GM12875 (cell line): Measurements from ENCODE around the gene DAAM2.

Source experiments
- H3K4me3 ChIP-seq: one replicate; pipeline ENCODE4 v1.5.1; 2011; ENCODE audit warnings: low read depth, low read length, control low read depth
- TF ChIP-seq, protein P1 (sequence below): IDR thresholded peaks from 2 replicates; pipeline ENCODE4 v1.5.1; 2011; ENCODE audit warnings: low read depth, mild to moderate bottlenecking, control low read depth, inconsistent platforms, low read length, moderate library complexity, borderline replicate concordance; ENCODE audit not compliant: insufficient read depth

DAAM2 gene

DNA sequence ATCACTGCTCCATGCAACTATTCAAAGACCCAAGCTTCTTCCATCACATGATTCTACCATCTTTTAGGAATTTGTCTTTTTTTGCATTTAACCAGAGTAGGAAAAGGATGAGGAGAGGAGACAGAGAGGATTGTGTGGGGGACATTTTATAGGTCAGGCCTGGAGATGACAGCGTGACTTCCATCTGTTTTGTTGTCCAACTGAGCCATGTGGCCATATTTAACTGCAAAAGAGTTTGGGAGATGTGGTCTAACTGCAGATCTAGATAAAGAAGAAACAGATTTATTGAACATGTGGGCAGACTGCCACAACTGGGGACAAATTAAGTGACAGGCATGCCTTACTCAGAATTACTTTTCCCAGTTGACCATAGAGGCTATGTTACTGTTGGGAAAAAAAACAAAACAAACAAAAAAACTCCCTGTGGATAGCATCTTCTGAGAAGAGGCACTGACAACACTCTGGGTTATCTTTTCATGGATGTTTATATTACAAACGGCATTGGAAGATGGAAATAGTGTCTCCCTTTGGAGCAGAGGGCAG, 161.0 kb downstream of the DAAM2 start:
- no peak overlapping the region for H3K4me3 ChIP-seq

More for the DNA sequence above, 161.0 kb downstream of the DAAM2 start:
- TF ChIP-seq, protein P1, sequence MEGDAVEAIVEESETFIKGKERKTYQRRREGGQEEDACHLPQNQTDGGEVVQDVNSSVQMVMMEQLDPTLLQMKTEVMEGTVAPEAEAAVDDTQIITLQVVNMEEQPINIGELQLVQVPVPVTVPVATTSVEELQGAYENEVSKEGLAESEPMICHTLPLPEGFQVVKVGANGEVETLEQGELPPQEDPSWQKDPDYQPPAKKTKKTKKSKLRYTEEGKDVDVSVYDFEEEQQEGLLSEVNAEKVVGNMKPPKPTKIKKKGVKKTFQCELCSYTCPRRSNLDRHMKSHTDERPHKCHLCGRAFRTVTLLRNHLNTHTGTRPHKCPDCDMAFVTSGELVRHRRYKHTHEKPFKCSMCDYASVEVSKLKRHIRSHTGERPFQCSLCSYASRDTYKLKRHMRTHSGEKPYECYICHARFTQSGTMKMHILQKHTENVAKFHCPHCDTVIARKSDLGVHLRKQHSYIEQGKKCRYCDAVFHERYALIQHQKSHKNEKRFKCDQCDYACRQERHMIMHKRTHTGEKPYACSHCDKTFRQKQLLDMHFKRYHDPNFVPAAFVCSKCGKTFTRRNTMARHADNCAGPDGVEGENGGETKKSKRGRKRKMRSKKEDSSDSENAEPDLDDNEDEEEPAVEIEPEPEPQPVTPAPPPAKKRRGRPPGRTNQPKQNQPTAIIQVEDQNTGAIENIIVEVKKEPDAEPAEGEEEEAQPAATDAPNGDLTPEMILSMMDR = no peak
